Large intestine (tissue), 3 donors: ENCODE results near the gene FASTK. TPM values are rescaled to one million over a fixed set of nuclear protein-coding genes. Genes with fewer than 3 reads are reported as not detected.
"Not testable (repeated sequence)": the region's sequence is repeated elsewhere in the genome, so short reads cannot be mapped to it uniquely, and the experiment has no call there.

ENCODE experiments used
- DNase-seq, 2 donors: peaks; one replicate each; pipeline versions ENCODE4 v3.0.0 to v3.0.0-alpha.2; 2013
- H3K27ac ChIP-seq: one replicate; pipeline ENCODE4 v1.5.1; 2013; ENCODE audit warnings: low read length
- H3K27me3 ChIP-seq: 2 replicates; pipeline ENCODE4 v1.6.1; 2013; ENCODE audit warnings: low read length; ENCODE audit not compliant: control insufficient read depth, insufficient read depth
- H3K36me3 ChIP-seq: 2 replicates; pipeline ENCODE4 v1.6.1; 2013; ENCODE audit warnings: low read length; ENCODE audit not compliant: control insufficient read depth, insufficient read depth
- H3K4me1 ChIP-seq: one replicate; pipeline ENCODE4 v1.6.1; 2013; ENCODE audit warnings: low read length; ENCODE audit not compliant: control insufficient read depth, insufficient read depth
- H3K4me3 ChIP-seq: one replicate; pipeline ENCODE4 v1.5.1; 2013; ENCODE audit warnings: low read length
- H3K9me3 ChIP-seq: one replicate; pipeline ENCODE4 v1.6.1; 2013; ENCODE audit warnings: mild to moderate bottlenecking, low read depth, low read length, moderate library complexity; ENCODE audit not compliant: control insufficient read depth
- WGBS: methylation state at CpG from one replicate; pipeline ENCODE4 v1.1.5; 2013; ENCODE audit warnings: low lambda C conversion rate; ENCODE audit not compliant: insufficient coverage; 5-methylcytosine and 5-hydroxymethylcytosine counted together
- polyA plus RNA-seq: library from polyadenylated mRNA; unstranded; fragments of 120-200 nt; gene quantifications from one replicate; pipeline ENCODE4 v1.2.1, GENCODE V29; 2013

Gene FASTK
- polyA plus RNA-seq, 1 donor: 90.4 TPM

DNA sequence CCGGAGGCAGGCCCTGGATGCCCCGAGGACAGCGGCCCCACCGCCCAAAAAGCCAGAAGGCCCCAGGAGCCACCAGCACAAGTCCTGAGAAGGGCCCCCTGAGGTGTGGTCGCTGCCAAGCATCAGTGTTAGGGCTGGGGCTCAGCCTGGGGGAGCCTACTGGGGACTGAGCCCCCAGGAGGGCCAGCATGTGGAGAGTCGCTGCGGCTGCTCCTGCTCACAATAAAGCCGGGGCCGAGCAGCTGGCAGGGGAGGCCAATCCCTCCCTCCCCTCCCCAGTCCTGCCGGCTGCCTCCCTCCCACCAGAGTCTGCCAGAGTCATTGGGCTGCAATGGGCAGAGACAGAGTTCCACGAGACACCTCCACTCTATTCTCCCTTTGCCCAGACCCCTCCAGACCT, 35.3 kb downstream of the FASTK start:
- Histone ChIP-seq H3K4me1 (peaks cover 2% of the 10 kb centered on the region), H3K27ac (no peak overlapping the region), H3K4me3 (no peak overlapping the region), H3K27me3 (peaks cover 12% of the 10 kb centered on the region), H3K9me3 (no peaks in the 10 kb centered on the region), H3K36me3 (peaks cover 33% of the 10 kb centered on the region)
- DNase-seq: no peak
- no CpG with 5 or more reads among the region's 11 CpGs for WGBS

DNA sequence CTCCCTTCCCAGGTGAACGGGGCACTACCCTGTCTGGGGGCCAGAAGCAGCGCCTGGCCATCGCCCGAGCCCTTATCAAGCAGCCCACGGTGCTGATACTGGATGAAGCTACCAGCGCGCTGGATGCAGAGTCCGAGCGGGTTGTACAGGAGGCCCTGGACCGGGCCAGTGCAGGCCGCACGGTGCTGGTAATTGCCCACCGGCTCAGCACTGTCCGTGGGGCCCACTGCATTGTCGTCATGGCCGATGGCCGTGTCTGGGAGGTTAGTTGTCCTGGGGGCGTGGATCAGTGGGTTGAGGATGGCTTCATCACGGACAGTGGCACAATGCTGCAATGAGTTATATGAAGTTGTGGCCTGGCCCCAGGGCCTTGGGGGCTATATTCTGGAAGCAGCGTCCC, 36.6 kb downstream of the FASTK start:
- H3K4me3 ChIP-seq: no peak overlapping the region

DNA sequence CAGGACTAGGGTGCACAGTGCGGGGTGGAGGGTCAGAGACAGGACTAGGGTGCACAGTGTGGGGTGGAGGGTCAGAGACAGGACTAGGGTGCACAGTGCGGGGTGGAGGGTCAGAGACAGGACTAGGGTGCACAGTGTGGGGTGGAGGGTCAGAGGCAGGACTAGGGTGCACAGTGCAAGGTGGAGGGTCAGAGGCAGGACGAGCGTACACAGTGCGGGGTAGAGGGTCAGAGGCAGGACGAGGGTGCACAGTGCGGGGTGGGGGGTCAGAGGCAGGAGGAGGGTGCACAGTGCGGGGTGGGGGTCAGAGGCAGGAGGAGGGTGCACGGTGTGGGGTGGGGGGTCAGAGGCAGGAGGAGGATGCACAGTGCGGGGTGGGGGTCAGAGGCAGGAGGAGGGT, 37.2 kb downstream of the FASTK start:
- H3K9me3 ChIP-seq, DNase-seq, H3K27me3 ChIP-seq, H3K4me3 ChIP-seq, H3K27ac ChIP-seq: not testable (repeated sequence)
- WGBS: no CpG with 5 or more reads among the region's 10 CpGs
- H3K36me3 ChIP-seq: peaks cover 33% of the 10 kb centered on the region
- peaks cover 20% of the 10 kb centered on the region for H3K4me1 ChIP-seq

More for the DNA sequence above, 36.6 kb downstream of the FASTK start:
- no peak for DNase-seq
- no CpG with 5 or more reads among the region's 20 CpGs for WGBS
- Histone ChIP-seq H3K27ac (no peak overlapping the region), H3K9me3 (no peaks in the 10 kb centered on the region), H3K36me3 (peaks cover 33% of the 10 kb centered on the region), H3K4me1 (peaks cover 15% of the 10 kb centered on the region), H3K27me3 (no peaks in the 10 kb centered on the region)

DNA sequence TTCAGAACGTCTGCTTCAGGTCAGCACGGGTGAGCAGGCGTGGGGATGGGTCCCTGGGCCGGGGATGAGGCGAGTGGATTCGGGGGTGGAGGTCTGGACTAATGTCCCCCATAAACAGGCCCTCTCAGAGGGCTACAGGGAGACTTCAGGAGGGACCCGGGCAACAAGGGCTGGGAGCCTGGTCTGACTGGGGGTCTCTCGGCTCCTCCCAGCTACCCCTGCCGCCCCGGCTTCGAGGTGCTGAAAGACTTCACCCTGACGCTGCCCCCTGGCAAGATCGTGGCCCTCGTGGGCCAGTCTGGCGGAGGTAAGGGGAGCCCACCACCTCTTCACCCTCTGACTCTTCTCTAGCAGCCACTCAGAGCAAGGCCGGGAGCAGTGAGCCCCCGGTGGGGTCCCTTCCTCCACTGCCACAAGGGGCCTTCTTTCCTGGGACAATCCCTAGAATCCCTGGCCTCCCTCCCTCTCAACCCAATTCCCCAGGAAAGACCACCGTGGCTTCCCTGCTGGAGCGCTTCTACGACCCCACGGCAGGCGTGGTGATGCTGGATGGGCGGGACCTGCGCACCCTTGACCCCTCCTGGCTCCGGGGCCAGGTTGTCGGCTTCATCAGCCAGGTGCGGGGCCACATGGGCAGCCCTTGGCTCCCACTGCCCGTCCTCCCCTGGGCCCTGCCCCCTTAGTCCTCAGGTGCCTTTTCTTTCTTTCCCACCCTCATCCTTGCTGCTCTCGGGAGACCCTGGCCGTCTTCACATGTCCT, 39.8 kb downstream of the FASTK start:
- Histone ChIP-seq H3K4me3 (no peak overlapping the region), H3K36me3 (peaks cover 41% of the 10 kb centered on the region), H3K27ac (no peak overlapping the region), H3K4me1 (peaks cover 20% of the 10 kb centered on the region), H3K27me3 (no peaks in the 10 kb centered on the region), H3K9me3 (no peaks in the 10 kb centered on the region)
- no peak for DNase-seq
- WGBS: no CpG with 5 or more reads among the region's 30 CpGs

DNA sequence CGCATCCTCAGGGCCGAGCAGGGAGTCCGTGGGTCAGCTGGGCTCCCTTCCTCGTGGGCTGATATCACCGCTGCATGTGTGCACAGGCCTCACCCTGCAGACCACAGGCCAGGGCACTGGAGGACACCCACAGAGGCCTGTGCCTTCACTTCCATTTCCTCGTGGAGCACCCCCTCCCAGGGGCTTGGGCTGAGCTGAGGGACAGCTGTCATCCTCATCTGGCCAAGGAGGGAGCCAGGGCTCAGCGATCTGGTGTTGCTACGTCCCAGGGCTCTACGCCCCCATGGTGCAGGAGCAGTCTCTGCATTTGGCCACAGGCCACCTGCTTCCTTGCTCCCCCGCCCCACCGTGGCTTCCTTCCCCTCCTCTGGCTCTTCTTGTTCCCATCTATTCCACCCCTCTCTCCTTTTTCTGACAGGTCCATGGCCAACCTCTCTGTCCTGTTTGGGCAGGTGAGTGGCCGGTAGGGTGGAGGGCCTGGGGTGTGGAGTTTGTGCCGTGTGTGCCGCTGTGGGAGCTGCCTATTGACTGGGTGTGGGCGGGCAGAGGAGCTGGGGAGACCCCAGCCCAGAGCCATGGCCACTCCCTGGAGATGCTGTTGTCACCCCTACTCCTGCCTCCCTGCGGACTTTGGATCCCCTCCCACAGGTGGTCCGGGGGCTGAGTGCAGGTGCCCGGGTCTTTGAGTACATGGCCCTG, 40.6 kb downstream of the FASTK start:
- H3K9me3 ChIP-seq: no peaks in the 10 kb centered on the region
- WGBS: no CpG with 5 or more reads among the region's 18 CpGs
- no peak overlapping the region for H3K4me3 ChIP-seq
- peak in 1 of 2 donors; percentile 54 for DNase-seq
- no peaks in the 10 kb centered on the region for H3K27me3 ChIP-seq
- H3K36me3 ChIP-seq: peaks cover 45% of the 10 kb centered on the region
- peak overlapping the region; percentile 67 for H3K27ac ChIP-seq
- peaks cover 20% of the 10 kb centered on the region for H3K4me1 ChIP-seq

DNA sequence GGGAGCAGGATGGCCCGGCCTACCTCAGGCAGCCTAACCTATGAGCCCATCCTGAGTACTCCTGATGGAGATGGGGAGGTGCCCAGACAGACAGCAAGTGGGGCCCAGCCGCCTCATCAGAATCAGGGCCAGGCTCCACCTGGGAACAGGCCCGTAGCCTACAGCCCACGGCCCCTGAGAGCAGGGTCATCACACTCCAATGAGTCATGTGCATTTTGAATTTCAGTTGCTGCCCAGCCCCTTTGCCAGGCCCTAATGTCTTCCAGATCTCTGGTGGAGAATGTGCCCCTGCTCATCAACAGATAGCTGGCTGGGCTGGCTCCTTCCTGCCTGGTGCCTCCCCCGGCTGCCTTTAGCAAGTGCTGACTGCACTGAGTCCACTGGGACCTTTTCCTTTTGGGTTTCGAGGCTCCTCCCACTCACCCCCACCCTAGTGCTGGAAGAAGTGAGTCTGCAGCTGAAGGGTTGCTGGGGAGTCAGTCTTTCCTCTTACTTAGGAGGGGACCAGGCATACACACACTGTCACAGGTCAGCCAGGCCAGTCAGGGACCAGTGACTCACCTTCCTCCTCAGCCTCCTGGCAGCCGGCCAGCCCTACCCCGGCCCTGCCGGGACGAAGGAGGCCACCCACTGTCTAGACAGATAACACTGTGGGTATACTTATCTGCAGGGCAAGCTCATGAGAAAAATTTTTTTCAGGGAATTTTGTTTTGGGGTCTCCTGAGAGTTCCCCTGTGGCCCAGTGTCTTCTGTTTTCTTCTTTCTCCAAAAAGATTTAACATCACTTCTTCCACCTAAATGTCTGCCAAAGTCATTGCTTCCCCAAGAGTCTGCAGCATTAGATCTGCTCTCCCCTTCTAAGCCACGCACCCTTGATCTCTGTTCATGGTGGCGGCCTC, 41.4 kb downstream of the FASTK start:
- no CpG with 5 or more reads among the region's 12 CpGs for WGBS
- Histone ChIP-seq H3K4me1 (peaks cover 20% of the 10 kb centered on the region), H3K9me3 (no peaks in the 10 kb centered on the region), H3K4me3 (no peak overlapping the region), H3K36me3 (peaks cover 46% of the 10 kb centered on the region), H3K27me3 (no peaks in the 10 kb centered on the region), H3K27ac (peak overlapping the region; percentile 67)
- DNase-seq: peak; percentile 88 to 93

DNA sequence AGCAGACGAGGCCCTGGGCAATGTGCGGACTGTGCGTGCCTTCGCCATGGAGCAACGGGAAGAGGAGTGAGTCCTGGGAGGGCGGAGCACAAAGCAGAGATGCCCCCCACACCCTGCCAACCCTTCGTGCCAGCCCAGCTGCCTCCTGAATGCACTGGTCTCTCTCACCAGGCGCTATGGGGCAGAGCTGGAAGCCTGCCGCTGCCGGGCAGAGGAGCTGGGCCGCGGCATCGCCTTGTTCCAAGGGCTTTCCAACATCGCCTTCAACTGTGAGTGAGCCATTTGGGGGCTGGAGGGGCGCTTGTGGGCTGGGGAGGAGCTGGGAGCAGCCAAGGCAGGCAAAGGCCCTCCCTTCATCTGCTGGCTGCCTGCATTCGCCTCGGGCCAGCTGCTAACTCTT, 44.7 kb downstream of the FASTK start:
- Histone ChIP-seq H3K4me1 (peaks cover 20% of the 10 kb centered on the region), H3K27ac (no peak overlapping the region), H3K27me3 (no peaks in the 10 kb centered on the region), H3K4me3 (no peak overlapping the region), H3K9me3 (no peaks in the 10 kb centered on the region), H3K36me3 (peaks cover 48% of the 10 kb centered on the region)
- no CpG with 5 or more reads among the region's 17 CpGs for WGBS
- DNase-seq: no peak

DNA sequence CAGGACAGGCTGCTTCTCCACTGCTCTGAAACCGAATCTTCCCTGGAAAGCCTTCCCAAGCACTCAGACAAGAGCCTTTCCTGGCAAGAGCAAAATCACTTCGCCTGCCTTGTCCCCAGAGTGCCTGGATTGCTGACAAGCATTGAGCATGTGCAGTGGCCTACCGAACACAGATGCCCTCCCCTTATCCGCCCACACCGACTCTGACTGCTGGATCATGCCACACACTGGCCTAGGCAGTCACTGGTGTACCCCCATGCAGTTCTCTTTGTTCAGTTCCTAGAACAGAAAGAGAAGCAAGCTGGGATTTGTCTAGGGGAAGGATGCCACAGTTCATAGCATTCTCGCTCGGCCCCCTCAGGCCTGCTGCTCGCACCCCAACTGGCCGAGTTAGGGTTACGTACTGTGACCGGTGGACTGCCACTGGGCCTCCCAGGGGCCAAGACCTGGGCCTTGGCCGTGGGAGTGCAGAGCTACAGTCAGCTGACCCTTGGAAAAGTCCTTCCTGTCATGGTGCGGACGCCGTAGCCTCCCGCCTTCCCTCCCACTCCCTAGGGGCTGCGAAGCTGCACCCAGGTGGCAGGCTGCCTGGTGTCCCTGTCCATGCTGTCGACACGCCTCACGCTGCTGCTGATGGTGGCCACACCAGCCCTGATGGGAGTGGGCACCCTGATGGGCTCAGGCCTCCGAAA, 45.4 kb downstream of the FASTK start:
- no peak overlapping the region for H3K4me3 ChIP-seq
- DNase-seq: no peak
- no CpG with 5 or more reads among the region's 21 CpGs for WGBS
- no peaks in the 10 kb centered on the region for H3K27me3 ChIP-seq
- H3K4me1 ChIP-seq: peaks cover 17% of the 10 kb centered on the region
- H3K27ac ChIP-seq: no peak overlapping the region
- H3K36me3 ChIP-seq: peaks cover 48% of the 10 kb centered on the region
- H3K9me3 ChIP-seq: no peaks in the 10 kb centered on the region

DNA sequence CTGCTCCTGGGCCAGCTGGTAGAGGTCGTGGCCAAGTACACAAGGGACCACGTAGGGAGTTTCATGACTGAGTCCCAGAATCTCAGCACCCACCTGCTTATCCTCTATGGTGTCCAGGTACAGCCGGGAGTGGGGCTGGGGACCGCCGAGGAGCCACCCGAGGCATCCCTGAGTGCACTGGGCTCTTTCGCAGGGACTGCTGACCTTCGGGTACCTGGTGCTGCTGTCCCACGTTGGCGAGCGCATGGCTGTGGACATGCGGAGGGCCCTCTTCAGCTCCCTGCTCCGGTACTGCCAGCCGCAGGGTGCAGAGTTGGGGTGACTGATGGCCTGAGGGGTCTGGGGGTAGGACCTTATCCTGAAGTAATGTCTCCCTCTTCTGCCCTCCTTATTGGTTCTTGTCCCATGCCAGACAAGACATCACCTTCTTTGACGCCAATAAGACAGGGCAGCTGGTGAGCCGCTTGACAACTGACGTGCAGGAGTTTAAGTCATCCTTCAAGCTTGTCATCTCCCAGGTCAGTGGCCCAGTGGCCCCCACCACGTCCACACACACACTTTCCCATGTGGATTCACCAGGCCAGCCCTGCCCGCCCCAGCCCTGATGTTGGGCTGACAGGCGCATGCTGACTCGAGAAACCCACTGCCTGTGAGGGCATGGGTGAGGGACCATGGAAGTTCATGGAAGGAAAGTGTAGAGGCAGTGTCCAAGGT, 46.1 kb downstream of the FASTK start:
- no peak overlapping the region for H3K27ac ChIP-seq
- peaks cover 10% of the 10 kb centered on the region for H3K4me1 ChIP-seq
- no CpG with 5 or more reads among the region's 21 CpGs for WGBS
- no peaks in the 10 kb centered on the region for H3K9me3 ChIP-seq
- no peak overlapping the region for H3K4me3 ChIP-seq
- no peaks in the 10 kb centered on the region for H3K27me3 ChIP-seq
- DNase-seq: no peak
- peaks cover 48% of the 10 kb centered on the region for H3K36me3 ChIP-seq
